Upper lobe of left lung (tissue), 6 donors: ENCODE data around the gene TUBG2. TPM values are rescaled to one million over a fixed set of nuclear protein-coding genes. Genes with fewer than 3 reads are reported as not detected.

Experiments
- ATAC-seq, 2 donors: fragments of 200-7000 bp; cut with Tn5 transposase; one replicate each; pipeline ENCODE4 v1.9.1; 2022; ENCODE audit warnings: mild to moderate bottlenecking in 2 of 2, moderate library complexity in 2 of 2; ENCODE audit not compliant: low FRiP score in 2 of 2
- DNase-seq, 2 donors: peaks; one replicate each; pipeline ENCODE4 v3.0.0-alpha.2; 2019 to 2020
- H3K27ac ChIP-seq, 4 donors: fragments of 200-600 bp; sonication (generic); one replicate each; pipeline ENCODE4 v1.5.1; 2016 to 2019
- H3K27me3 ChIP-seq, 4 donors: fragments of 200-600 bp; sonication (generic); one replicate each; pipeline ENCODE4 v1.5.1; 2017 to 2019
- H3K36me3 ChIP-seq, 4 donors: fragments of 200-600 bp; sonication (generic); one replicate each; pipeline ENCODE4 v1.5.1; 2016 to 2019
- H3K4me1 ChIP-seq, 4 donors: fragments of 200-600 bp; sonication (generic); one replicate each; pipeline ENCODE4 v1.5.1; 2018 to 2019
- H3K4me3 ChIP-seq, 4 donors: fragments of 200-600 bp; sonication (generic); one replicate each; pipeline ENCODE4 v1.5.1; 2017 to 2019; ENCODE audit warnings: mild to moderate bottlenecking in 2 of 4, moderate library complexity in 1 of 4
- H3K9me3 ChIP-seq, 4 donors: fragments of 200-600 bp; sonication (generic); one replicate each; pipeline ENCODE4 v1.5.1; 2018 to 2019
- EP300 ChIP-seq, 4 donors: sonication (generic); formaldehyde crosslinking; IDR thresholded peaks; one replicate each; pipeline ENCODE4 v1.5.1; 2017; ENCODE audit warnings: antibody characterized with exemption in 4 of 4, control low read depth in 2 of 4
- POLR2A ChIP-seq, 4 donors: fragments of 450-650 bp; IDR thresholded peaks; one replicate each; pipeline ENCODE4 v1.5.1; 2016 to 2017; ENCODE audit warnings: antibody characterized with exemption in 4 of 4, mild to moderate bottlenecking in 2 of 4
- POLR2AphosphoS5 ChIP-seq, 2 donors: sonication (generic); formaldehyde crosslinking; IDR thresholded peaks; one replicate each; pipeline ENCODE4 v1.5.1; 2017; ENCODE audit warnings: antibody characterized with exemption in 2 of 2
- WGBS, 2 donors: methylation state at CpG; one replicate each; pipeline ENCODE4 v1.1.5; 2017 to 2018; 5-methylcytosine and 5-hydroxymethylcytosine counted together
- total RNA-seq, 6 donors: library from RNA; depleted of rRNA in 4 of 6; stranded (reverse); fragments of >200 nt in 4 of 6; gene quantifications; one replicate each; pipeline versions ENCODE4 v1.1.0 to v1.2.1, GENCODE V29; 2016 to 2021
- TF ChIP-seq, protein P1 (sequence below), 6 experiments: fragments of 450-650 bp in 4 of 6; fragments of 200-600 bp in 2 of 6; sonication (generic) in 2 of 6; IDR thresholded peaks; one replicate each; pipeline ENCODE4 v1.5.1; 2016 to 2019; ENCODE audit warnings: antibody characterized with exemption in 6 of 6
- donor health status: DM: no; HTN: no; CAD: no; lungs with moderate emphysema.
- donor health status: DM: no; HTN: yes; CAD: no; lungs with severe emphysema.

The TUBG2 gene
- total RNA-seq, 6 donors from 2014 or later: 12.4 to 104 (median 15.2) TPM

DNA sequence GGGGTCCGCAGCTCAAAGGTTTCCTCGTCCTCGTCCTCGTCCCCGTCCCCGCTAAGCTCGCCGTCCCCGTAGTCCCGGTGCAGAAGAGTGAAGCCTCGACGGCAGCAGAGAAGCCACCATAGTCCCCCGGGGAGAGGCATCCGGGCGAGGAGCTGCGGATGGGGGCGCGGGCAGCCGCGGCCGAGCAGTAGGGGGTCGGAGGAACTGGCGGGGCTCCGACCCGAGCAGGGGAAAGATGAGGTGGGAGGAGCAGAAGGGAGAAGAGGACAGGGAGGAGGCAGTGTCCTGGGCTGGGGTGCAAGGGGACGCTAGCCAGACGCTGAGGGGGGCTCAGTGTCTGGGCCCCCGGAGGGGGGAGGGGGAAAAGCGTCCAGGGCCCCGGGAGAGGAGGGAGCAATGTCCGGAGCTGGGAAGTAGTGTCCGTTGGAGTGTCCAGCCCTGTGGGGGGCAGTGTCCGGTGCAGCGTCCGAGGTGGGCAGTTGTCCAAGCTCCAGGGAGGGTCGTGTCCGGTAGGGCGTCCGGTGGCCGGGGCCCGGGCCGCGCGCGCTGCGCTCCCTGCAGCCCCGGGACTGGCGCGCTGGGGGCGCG lies 17.4 kb downstream of the TUBG2 start, which contains the start of gene PLEKHH3:
Gene PLEKHH3, minus strand, starts transcription at position 571 of the 588 bp plus-strand sequence. Its CDS starts 431 bp downstream, at position 140.
- TF ChIP-seq, protein P1, sequence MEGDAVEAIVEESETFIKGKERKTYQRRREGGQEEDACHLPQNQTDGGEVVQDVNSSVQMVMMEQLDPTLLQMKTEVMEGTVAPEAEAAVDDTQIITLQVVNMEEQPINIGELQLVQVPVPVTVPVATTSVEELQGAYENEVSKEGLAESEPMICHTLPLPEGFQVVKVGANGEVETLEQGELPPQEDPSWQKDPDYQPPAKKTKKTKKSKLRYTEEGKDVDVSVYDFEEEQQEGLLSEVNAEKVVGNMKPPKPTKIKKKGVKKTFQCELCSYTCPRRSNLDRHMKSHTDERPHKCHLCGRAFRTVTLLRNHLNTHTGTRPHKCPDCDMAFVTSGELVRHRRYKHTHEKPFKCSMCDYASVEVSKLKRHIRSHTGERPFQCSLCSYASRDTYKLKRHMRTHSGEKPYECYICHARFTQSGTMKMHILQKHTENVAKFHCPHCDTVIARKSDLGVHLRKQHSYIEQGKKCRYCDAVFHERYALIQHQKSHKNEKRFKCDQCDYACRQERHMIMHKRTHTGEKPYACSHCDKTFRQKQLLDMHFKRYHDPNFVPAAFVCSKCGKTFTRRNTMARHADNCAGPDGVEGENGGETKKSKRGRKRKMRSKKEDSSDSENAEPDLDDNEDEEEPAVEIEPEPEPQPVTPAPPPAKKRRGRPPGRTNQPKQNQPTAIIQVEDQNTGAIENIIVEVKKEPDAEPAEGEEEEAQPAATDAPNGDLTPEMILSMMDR (IDR thresholded peaks at IDR 0.05): peak in 3 of 6 experiments; percentile 17 to 47 (median 38)
- TF ChIP-seq POLR2AphosphoS5 (IDR thresholded peaks at IDR 0.05) (peak; percentile 60 to 76), EP300 (IDR thresholded peaks at IDR 0.05) (no peak), POLR2A (IDR thresholded peaks at IDR 0.05) (peak in 3 of 4 donors; percentile 25 to 81 (median 73))
- 0 to 1% methylated on average over 11 to 29 of the region's 51 CpGs for WGBS, 2 donors
- Histone ChIP-seq H3K4me3 (peak within 1 kb of the TSS; percentile 81 to 92 (median 85)), H3K4me1 (peaks cover 60 to 75% (median 61%) of the 10 kb centered on the region in 4 donors), H3K9me3 (no peaks in the 10 kb centered on the region), H3K36me3 (peaks cover 0 to 22% (median 13%) of the 10 kb centered on the region in 4 donors), H3K27me3 (peaks cover 0 to 6% (median 1%) of the 10 kb centered on the region in 4 donors), H3K27ac (peak within 1 kb of the TSS; percentile 91 to 98 (median 93))
- peak in 1 of 2 donors; percentile 1 for ATAC-seq
- no peak for DNase-seq

DNA sequence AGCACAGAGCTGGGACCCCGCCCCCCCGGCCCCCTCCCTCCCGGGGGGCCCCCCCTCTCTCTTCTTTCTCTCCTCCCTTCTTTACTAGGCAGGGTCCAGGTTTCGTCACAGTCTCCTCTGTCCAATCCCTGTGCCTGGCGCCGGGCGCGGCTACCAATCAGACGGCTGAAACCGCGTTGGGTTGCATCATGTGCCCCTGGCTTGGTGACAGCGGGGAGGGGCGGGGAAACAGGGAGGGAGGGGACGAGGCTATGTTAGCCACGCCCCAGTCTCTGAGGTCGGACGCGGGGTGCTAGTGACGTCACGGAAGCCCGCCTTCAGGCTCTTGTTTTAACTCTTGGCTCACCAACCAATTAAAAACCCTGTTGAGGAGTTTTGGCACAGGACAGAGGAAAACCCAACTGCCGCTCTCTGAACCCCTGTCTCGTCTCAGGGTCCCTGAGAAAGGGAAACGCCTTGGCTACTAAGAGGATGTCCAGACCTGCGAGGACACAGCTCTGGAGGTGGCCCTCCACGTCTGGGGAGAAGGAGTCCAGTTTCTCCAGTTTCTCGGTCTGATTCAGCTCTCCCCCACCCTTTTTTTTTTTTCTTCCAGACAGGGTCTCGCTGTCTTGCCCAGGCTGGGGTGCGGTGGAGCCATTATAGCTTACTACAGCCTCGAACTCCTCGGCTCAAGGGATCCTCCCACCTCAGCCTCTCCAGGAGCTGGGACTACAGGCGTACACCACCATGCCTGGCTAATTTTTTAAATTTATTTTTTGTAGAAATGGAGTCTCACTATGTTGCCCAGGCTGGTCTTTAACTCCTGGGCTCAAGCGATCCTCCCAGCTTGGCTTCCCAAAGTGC lies 18.2 kb downstream of the TUBG2 start:
- Histone ChIP-seq H3K4me3 (peak overlapping the region; percentile 81 to 92 (median 85)), H3K27ac (peak overlapping the region; percentile 91 to 98 (median 93)), H3K9me3 (no peaks in the 10 kb centered on the region), H3K27me3 (peaks cover 0 to 6% (median 1%) of the 10 kb centered on the region in 4 donors), H3K36me3 (peaks cover 0 to 15% (median 6%) of the 10 kb centered on the region in 4 donors), H3K4me1 (peaks cover 64 to 79% (median 68%) of the 10 kb centered on the region in 4 donors)
- TF ChIP-seq EP300 (IDR thresholded peaks at IDR 0.05) (no peak), POLR2AphosphoS5 (IDR thresholded peaks at IDR 0.05) (peak in 1 of 2 donors; percentile 13), POLR2A (IDR thresholded peaks at IDR 0.05) (no peak)
- TF ChIP-seq, protein P1 (IDR thresholded peaks at IDR 0.05): no peak
- ATAC-seq (peak; percentile 86 to 94), DNase-seq (peak; percentile 98 to 99)
- 2 to 5% methylated on average over 12 to 30 of the region's 33 CpGs for WGBS, 2 donors

DNA sequence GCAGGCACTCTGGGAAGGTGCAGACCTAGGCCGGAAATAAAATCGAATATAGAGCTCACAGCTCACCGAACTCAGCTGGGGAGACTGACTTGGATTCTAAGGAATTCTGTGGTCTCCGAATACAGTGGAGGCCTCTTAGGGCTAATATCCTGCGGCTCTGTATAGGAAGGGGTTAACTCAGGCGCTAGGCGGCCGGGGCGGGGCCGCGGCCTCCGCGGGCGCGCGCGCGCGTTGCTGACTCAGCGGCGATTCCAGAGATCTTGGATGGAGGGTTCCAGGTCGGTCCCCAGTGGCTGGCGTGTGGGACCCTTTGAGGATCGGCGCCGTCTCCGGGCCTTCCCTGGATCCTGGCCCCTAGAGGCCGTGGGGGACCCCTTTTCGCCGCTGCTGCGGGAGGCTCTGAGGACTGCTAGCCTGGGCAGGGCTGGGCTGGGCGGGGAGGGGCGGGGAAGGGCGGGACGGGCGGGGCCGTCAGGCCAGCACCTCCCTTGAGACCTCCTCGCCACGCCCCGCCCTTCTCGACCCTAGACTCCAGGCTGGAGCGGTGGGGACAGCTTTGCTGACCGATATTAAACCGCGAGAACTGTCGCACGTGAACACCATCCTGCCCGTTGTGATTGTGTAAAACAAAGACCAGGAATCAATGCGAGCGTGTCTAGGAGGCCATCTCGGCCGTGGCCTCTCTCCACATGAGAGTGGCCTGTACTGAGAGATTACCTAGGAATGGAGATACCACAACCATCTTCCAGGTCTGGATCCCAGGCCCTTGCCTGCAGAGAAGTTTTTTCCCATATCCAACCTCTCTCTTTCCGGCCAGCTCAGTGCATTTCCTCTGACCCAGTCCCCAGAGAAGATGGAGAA lies 19.1 kb downstream of the TUBG2 start:
- peak; percentile 29 to 56 for TF ChIP-seq POLR2AphosphoS5 (IDR thresholded peaks at IDR 0.05)
- TF ChIP-seq, protein P1 (IDR thresholded peaks at IDR 0.05): no peak
- TF ChIP-seq EP300 (IDR thresholded peaks at IDR 0.05): no peak
- peak in 3 of 4 donors; percentile 34 to 65 (median 54) for TF ChIP-seq POLR2A (IDR thresholded peaks at IDR 0.05)
- peaks cover 73 to 88% (median 76%) of the 10 kb centered on the region in 4 donors for H3K4me1 ChIP-seq
- peak; percentile 70 to 79 for ATAC-seq
- H3K9me3 ChIP-seq: no peaks in the 10 kb centered on the region
- DNase-seq: peak; percentile 94 to 98
- H3K27ac ChIP-seq: peak overlapping the region; percentile 91 to 98 (median 93)
- peak overlapping the region; percentile 64 to 92 (median 85) for H3K4me3 ChIP-seq
- peaks cover 0 to 6% (median 3%) of the 10 kb centered on the region in 4 donors for H3K27me3 ChIP-seq
- WGBS, 2 donors: 1% methylated on average over 17 to 23 of the region's 53 CpGs
- peaks cover 0 to 5% (median 2%) of the 10 kb centered on the region in 4 donors for H3K36me3 ChIP-seq

DNA sequence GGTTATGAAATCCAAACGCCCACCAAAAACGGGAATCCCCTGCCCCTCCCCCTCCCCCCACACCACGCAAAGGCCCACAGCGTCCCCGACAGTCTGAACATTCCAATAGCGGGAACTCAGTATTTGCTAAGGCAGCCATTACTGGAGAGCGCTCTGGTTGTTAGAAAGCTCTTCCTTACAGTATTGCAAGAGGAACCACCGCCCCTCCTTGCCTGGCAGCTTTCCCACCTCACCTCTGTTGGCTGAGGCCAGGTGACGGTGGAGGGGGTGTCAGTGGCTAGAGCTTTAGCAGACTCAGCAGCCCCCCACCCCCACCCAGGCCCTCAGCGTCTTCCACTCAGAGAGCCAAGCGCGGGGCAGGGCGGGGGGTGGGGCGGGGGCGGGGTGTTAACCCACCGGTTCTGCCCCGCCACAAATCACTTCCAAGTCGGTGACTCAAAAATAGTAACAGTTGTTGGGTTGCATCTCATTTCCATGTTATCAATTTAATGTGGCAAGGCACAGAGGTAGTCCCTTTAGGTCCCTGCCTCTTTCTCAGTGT lies 19.9 kb downstream of the TUBG2 start:
- H3K27me3 ChIP-seq: peaks cover 0 to 9% (median 3%) of the 10 kb centered on the region in 4 donors
- peak; percentile 39 to 76 for DNase-seq
- TF ChIP-seq EP300 (IDR thresholded peaks at IDR 0.05): peak in 1 of 4 donors; percentile 2
- TF ChIP-seq POLR2AphosphoS5 (IDR thresholded peaks at IDR 0.05): no peak
- TF ChIP-seq, protein P1 (IDR thresholded peaks at IDR 0.05): no peak
- TF ChIP-seq POLR2A (IDR thresholded peaks at IDR 0.05): no peak
- peak overlapping the region; percentile 91 to 98 (median 93) for H3K27ac ChIP-seq
- peaks cover 73 to 88% (median 75%) of the 10 kb centered on the region in 4 donors for H3K4me1 ChIP-seq
- no peak for ATAC-seq
- 3 to 6% methylated on average over 13 to 16 of the region's 18 CpGs for WGBS, 2 donors
- H3K9me3 ChIP-seq: no peaks in the 10 kb centered on the region
- H3K4me3 ChIP-seq: peak overlapping the region in 3 of 4 donors; percentile 85 to 92 (median 85)
- H3K36me3 ChIP-seq: no peaks in the 10 kb centered on the region
